ES-I3 (cell line): ENCODE data around the gene SLBP.

Experiments used
- H3K36me3 ChIP-seq: 2 replicates; pipeline ENCODE4 v1.6.1; 2013; ENCODE audit warnings: mild to moderate bottlenecking, low read length, control low read depth, moderate library complexity; ENCODE audit not compliant: insufficient read depth
- H3K4me1 ChIP-seq: 2 replicates; pipeline ENCODE4 v1.6.1; 2013; ENCODE audit warnings: mild to moderate bottlenecking, control low read depth, low read length; ENCODE audit not compliant: insufficient read depth
- H3K9ac ChIP-seq: 2 replicates; pipeline ENCODE4 v1.6.1; 2013; ENCODE audit warnings: low read depth, mild to moderate bottlenecking, low read length, moderate library complexity
- H3K9me3 ChIP-seq: 2 replicates; pipeline ENCODE4 v1.6.1; 2013; ENCODE audit warnings: mild to moderate bottlenecking, low read length, moderate library complexity; ENCODE audit not compliant: control insufficient read depth, insufficient read depth

Gene SLBP

GRCh38 chr4:1752284-1753041, 40.3 kb upstream of the SLBP start:
- Histone ChIP-seq H3K9ac (no peak overlapping the region), H3K4me1 (peaks cover 13% of the 10 kb centered on the region), H3K36me3 (no peaks in the 10 kb centered on the region), H3K9me3 (no peaks in the 10 kb centered on the region)

- H3K4me1 ChIP-seq, result peaks cover 13% of the 10 kb centered on the region
- H3K9ac ChIP-seq, result no peak overlapping the region
- H3K9me3 ChIP-seq, result no peaks in the 10 kb centered on the region
- no peaks in the 10 kb centered on the region for H3K36me3 ChIP-seq
Measured at GRCh38 chr4:1751919-1752283, 39.8 kb upstream of the SLBP start.

- Histone ChIP-seq H3K9ac (no peak overlapping the region), H3K36me3 (no peaks in the 10 kb centered on the region), H3K4me1 (peaks cover 13% of the 10 kb centered on the region), H3K9me3 (no peaks in the 10 kb centered on the region)
Measured at GRCh38 chr4:1751155-1751918, 39.2 kb upstream of the SLBP start.

- no peak overlapping the region for H3K9ac ChIP-seq
- H3K4me1 ChIP-seq, result peaks cover 13% of the 10 kb centered on the region
- H3K9me3 ChIP-seq, result no peaks in the 10 kb centered on the region
- no peaks in the 10 kb centered on the region for H3K36me3 ChIP-seq
Measured at GRCh38 chr4:1750381-1751154, 38.4 kb upstream of the SLBP start.

- Histone ChIP-seq H3K36me3 (no peaks in the 10 kb centered on the region; the same call in 1 of the 2 replicates), H3K4me1 (peaks cover 13% of the 10 kb centered on the region), H3K9ac (no peak overlapping the region), H3K9me3 (no peaks in the 10 kb centered on the region)
Measured at GRCh38 chr4:1749826-1750225, 37.7 kb upstream of the SLBP start.

GRCh38 chr4:1749370-1749769, 37.3 kb upstream of the SLBP start:
- peaks cover 13% of the 10 kb centered on the region for H3K4me1 ChIP-seq

GRCh38 chr4:1748465-1748995, 36.4 kb upstream of the SLBP start:
- no peaks in the 10 kb centered on the region for H3K9me3 ChIP-seq

More at GRCh38 chr4:1749370-1749769, 37.3 kb upstream of the SLBP start:
- Histone ChIP-seq H3K36me3 (no peaks in the 10 kb centered on the region; the same call in 1 of the 2 replicates), H3K9ac (no peak overlapping the region), H3K9me3 (no peaks in the 10 kb centered on the region)

GRCh38 chr4:1747603-1747967, 35.5 kb upstream of the SLBP start:
- Histone ChIP-seq H3K36me3 (peaks cover 9% of the 10 kb centered on the region), H3K4me1 (peaks cover 10% of the 10 kb centered on the region), H3K9ac (no peak overlapping the region), H3K9me3 (no peaks in the 10 kb centered on the region)

More at GRCh38 chr4:1748465-1748995, 36.4 kb upstream of the SLBP start:
- Histone ChIP-seq H3K9ac (peak overlapping the region; percentile 13; the same call in 1 of the 2 replicates), H3K36me3 (peaks cover 8% of the 10 kb centered on the region), H3K4me1 (peaks cover 13% of the 10 kb centered on the region)

GRCh38 chr4:1746919-1747602, 34.9 kb upstream of the SLBP start:
- H3K4me1 ChIP-seq, result peaks cover 4% of the 10 kb centered on the region
- no peaks in the 10 kb centered on the region for H3K9me3 ChIP-seq
- peaks cover 10% of the 10 kb centered on the region for H3K36me3 ChIP-seq
- no peak overlapping the region for H3K9ac ChIP-seq

- H3K9me3 ChIP-seq, result no peaks in the 10 kb centered on the region
- no peaks in the 10 kb centered on the region for H3K4me1 ChIP-seq
- H3K9ac ChIP-seq, result no peak overlapping the region
- H3K36me3 ChIP-seq, result peaks cover 18% of the 10 kb centered on the region
Measured at GRCh38 chr4:1746265-1746691, 34.2 kb upstream of the SLBP start.

- no peaks in the 10 kb centered on the region for H3K9me3 ChIP-seq
- no peak overlapping the region for H3K9ac ChIP-seq
- H3K36me3 ChIP-seq, result peaks cover 20% of the 10 kb centered on the region
- H3K4me1 ChIP-seq, result no peaks in the 10 kb centered on the region
Measured at GRCh38 chr4:1745697-1746096, 33.6 kb upstream of the SLBP start.

- Histone ChIP-seq H3K4me1 (no peaks in the 10 kb centered on the region), H3K9ac (no peak overlapping the region), H3K9me3 (no peaks in the 10 kb centered on the region), H3K36me3 (peaks cover 25% of the 10 kb centered on the region)
Measured at GRCh38 chr4:1745165-1745564, 33.0 kb upstream of the SLBP start.

- no peaks in the 10 kb centered on the region for H3K9me3 ChIP-seq
- H3K9ac ChIP-seq, result no peak overlapping the region
- H3K36me3 ChIP-seq, result peaks cover 27% of the 10 kb centered on the region
- no peaks in the 10 kb centered on the region for H3K4me1 ChIP-seq
Measured at GRCh38 chr4:1744552-1744951, 32.4 kb upstream of the SLBP start.

- H3K36me3 ChIP-seq, result peaks cover 28% of the 10 kb centered on the region
- no peaks in the 10 kb centered on the region for H3K4me1 ChIP-seq
Measured at GRCh38 chr4:1743975-1744374, 31.9 kb upstream of the SLBP start.

More at GRCh38 chr4:1743975-1744374, 31.9 kb upstream of the SLBP start:
- Histone ChIP-seq H3K9ac (no peak overlapping the region), H3K9me3 (no peaks in the 10 kb centered on the region)
